ENCODE measurements around the gene LAPTM5.

DNA sequence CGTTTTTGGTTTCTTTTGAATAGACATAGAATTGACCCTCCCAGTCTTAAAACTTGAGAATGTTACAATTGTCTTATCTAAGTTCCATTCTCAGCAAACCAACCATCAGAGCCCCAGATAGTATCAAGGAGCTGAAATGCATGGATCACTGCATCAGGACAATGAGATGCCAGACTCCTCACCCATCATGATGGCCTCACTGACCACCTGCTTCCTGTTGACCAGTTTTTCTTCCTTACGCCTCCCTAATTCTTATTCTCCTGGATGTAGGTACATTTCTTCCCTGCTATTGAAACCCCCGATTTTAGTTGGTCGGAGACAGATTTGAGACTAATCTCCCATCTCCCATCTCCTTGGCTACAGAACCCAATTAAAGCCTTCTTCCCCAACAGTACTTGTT, 51.9 kb downstream of the LAPTM5 start:
- TF ChIP-seq POLR2A (IDR thresholded peaks at IDR 0.05; ENCODE audit: low read depth, low read length) (no peak), POLR2AphosphoS5 (IDR thresholded peaks at IDR 0.05; ENCODE audit: low read depth, low read length) (no peak), TAF1 (IDR thresholded peaks at IDR 0.05; ENCODE audit: borderline replicate concordance, low read depth, low read length) (no peak)
